Right lobe of liver (tissue), 6 donors: ENCODE measurements around the gene SMIM3. TPM values are rescaled to one million over a fixed set of nuclear protein-coding genes. Genes with fewer than 3 reads are reported as not detected.

Experiments used
- ATAC-seq, 4 donors: fragments of 200-7000 bp; cut with Tn5 transposase; one replicate each; pipeline ENCODE4 v1.9.1; 2020; ENCODE audit warnings: mild to moderate bottlenecking in 4 of 4, moderate library complexity in 4 of 4
- DNase-seq, 3 donors: peaks; one replicate each; pipeline ENCODE4 v3.0.0-alpha.2; 2020
- H3K27ac ChIP-seq, 3 donors: fragments of 200-600 bp; one replicate each; pipeline ENCODE4 v1.8.0; 2022
- H3K27me3 ChIP-seq, 2 donors: fragments of 200-600 bp; one replicate each; pipeline ENCODE4 v1.8.0; 2022
- H3K36me3 ChIP-seq, 4 donors: fragments of 200-600 bp; sonication (generic) in 1 of 4; one replicate each; pipeline versions ENCODE4 v1.5.1 to v1.8.0; 2017 to 2022; ENCODE audit warnings: control low read depth in 1 of 4
- H3K4me1 ChIP-seq, 4 donors: fragments of 200-600 bp; sonication (generic) in 1 of 4; one replicate each; pipeline versions ENCODE4 v1.5.1 to v1.8.0; 2017 to 2022; ENCODE audit warnings: control low read depth in 1 of 4
- H3K4me3 ChIP-seq, 3 donors: fragments of 200-600 bp; one replicate each; pipeline ENCODE4 v1.8.0; 2022
- H3K9me3 ChIP-seq, 4 donors: fragments of 200-600 bp; sonication (generic) in 1 of 4; one replicate each; pipeline versions ENCODE4 v1.5.1 to v1.8.0; 2017 to 2022; ENCODE audit warnings: control low read depth in 1 of 4
- POLR2A ChIP-seq: fragments of 450-650 bp; IDR thresholded peaks from one replicate; pipeline ENCODE4 v1.6.1; 2017; ENCODE audit warnings: antibody characterized with exemption, mild to moderate bottlenecking
- WGBS: methylation state at CpG from one replicate; pipeline ENCODE4 v1.1.6; 2018; ENCODE audit warnings: low coverage, low lambda C conversion rate; ENCODE audit not compliant: insufficient coverage; ENCODE audit errors: missing lambda C conversion rate; 5-methylcytosine and 5-hydroxymethylcytosine counted together
- intact Hi-C, 2 donors: fragments of 100-400 bp; cut with DNase I; formaldehyde crosslinking; loops; one replicate each; pipeline versions ENCODE4 v1.11.2 to v1.14.1; 2022
- long read RNA-seq: library from polyadenylated mRNA; unstranded; transcript quantifications from one replicate; pipeline ENCODE4 v2.0.0, GENCODE V29; 2019
- total RNA-seq, 6 experiments: library from RNA; depleted of rRNA in 2 of 6; stranded (reverse); fragments of >200 nt in 2 of 6; fragmentation: NEBNext Ultra II Directional in 3 of 6; extraction: Animal tissue kit (Norgen Biotek cat#: 25700) in 3 of 6; gene quantifications; one replicate each; pipeline versions ENCODE4 v1.1.0 to v1.2.4, GENCODE V29; 2016 to 2023
- TF ChIP-seq, protein P1 (sequence below), 4 donors: fragments of 200-600 bp in 3 of 4; fragments of 450-650 bp in 1 of 4; IDR thresholded peaks; one replicate each; pipeline versions ENCODE4 v1.5.1 to v1.8.0; 2016 to 2022; ENCODE audit warnings: antibody characterized with exemption in 4 of 4, mild to moderate bottlenecking in 2 of 4
- donor health status: DM: no; HTN: yes; CAD: no.
- donor health status: DM: no; HTN: no; CAD: no.
- donor health status: DM: no; HTN: no; CAD: no.
- donor health status: DM: no; HTN: yes; CAD: no.
- donor health status: DM: no; HTN: yes; CAD: no.

The SMIM3 gene, protein sequence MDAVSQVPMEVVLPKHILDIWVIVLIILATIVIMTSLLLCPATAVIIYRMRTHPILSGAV
- total RNA-seq = 1 to 10 TPM; 1.3 to 8.7 (median 3.6) TPM
- long read RNA-seq = 0 reads

DNA sequence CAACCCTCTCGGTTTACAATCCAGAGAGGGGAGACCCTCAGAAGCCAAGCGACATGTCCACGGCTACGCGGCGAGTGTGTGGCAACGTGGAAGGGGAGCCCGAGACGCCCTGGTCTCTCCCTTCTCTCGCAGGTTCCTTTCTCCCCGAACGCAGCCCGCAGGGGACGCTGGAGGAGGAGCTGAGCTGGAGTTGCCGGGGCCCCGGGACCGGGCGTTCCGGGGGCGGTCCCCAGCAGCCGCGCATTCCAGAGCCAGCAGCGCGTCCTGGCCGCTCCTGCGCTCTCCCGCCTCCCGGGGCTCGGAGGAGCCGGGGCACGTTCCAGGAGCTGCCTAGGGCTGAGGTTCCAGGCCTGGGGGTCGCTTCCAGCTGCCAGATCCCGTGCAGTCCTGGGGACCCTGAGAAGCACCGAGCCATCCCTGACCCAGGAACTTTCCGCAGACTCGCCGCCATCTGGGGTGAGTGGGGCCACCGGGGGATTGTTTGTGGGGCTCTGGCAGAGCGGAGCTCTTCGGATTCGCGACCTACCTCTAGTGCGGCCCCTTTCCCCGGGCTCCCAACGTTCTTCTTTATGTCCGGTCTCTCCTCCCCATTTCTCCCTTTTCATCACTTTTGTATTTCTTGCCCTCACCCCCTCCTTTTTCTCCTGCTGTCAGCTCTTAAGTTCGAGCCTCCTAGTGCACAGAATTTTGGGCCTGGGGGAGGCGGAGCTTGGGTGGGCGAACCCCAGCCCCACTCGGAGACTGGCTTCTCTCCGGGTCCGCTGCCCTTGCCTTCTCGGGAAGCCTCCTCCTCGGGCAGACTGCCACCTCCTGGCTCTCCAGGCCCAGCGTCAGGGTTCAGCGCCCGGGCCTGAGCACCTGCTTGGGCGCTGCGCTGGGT, at the start of gene SMIM3:
Gene SMIM3 (plus strand): TSS at position 241 of the 880 bp plus-strand sequence. CDS start 16,684 bp downstream, outside the sequence.
- peak; percentile 84 to 87 (median 87) for DNase-seq
- Histone ChIP-seq H3K9me3 (no peaks in the 10 kb centered on the region), H3K4me3 (peak within 1 kb of the TSS; percentile 69 to 81 (median 73)), H3K36me3 (no peaks in the 10 kb centered on the region), H3K27me3 (no peaks in the 10 kb centered on the region), H3K4me1 (peaks cover 0 to 6% (median 0%) of the 10 kb centered on the region in 4 donors), H3K27ac (peak within 1 kb of the TSS; percentile 65 to 90 (median 71))
- TF ChIP-seq, protein P1, sequence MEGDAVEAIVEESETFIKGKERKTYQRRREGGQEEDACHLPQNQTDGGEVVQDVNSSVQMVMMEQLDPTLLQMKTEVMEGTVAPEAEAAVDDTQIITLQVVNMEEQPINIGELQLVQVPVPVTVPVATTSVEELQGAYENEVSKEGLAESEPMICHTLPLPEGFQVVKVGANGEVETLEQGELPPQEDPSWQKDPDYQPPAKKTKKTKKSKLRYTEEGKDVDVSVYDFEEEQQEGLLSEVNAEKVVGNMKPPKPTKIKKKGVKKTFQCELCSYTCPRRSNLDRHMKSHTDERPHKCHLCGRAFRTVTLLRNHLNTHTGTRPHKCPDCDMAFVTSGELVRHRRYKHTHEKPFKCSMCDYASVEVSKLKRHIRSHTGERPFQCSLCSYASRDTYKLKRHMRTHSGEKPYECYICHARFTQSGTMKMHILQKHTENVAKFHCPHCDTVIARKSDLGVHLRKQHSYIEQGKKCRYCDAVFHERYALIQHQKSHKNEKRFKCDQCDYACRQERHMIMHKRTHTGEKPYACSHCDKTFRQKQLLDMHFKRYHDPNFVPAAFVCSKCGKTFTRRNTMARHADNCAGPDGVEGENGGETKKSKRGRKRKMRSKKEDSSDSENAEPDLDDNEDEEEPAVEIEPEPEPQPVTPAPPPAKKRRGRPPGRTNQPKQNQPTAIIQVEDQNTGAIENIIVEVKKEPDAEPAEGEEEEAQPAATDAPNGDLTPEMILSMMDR (IDR thresholded peaks at IDR 0.05) = peak; percentile 37 to 54 (median 48)
- TF ChIP-seq POLR2A = peak; percentile 76
- intact Hi-C loops = no loop called here
- under 1% methylated on average over 25 of the region's 59 CpGs for WGBS
- peak; percentile 87 to 92 (median 90) for ATAC-seq

- intact Hi-C loops = no loop called here
- TF ChIP-seq, protein P1 (IDR thresholded peaks at IDR 0.05) = no peak
- no peak for TF ChIP-seq POLR2A
- DNase-seq = no peak
- no peaks in the 10 kb centered on the region for H3K4me1 ChIP-seq
- WGBS = 96% methylated on average over 4 of the region's 4 CpGs
- no peak overlapping the region for H3K27ac ChIP-seq
- no peak for ATAC-seq
- peaks cover 0 to 73% (median 33%) of the 10 kb centered on the region in 4 donors for H3K36me3 ChIP-seq
- no peak overlapping the region for H3K4me3 ChIP-seq
- no peaks in the 10 kb centered on the region for H3K9me3 ChIP-seq
- H3K27me3 ChIP-seq = no peaks in the 10 kb centered on the region
Measured at GRCh38 chr5:150729859-150730258, 48.7 kb upstream of the SMIM3 start.

DNA sequence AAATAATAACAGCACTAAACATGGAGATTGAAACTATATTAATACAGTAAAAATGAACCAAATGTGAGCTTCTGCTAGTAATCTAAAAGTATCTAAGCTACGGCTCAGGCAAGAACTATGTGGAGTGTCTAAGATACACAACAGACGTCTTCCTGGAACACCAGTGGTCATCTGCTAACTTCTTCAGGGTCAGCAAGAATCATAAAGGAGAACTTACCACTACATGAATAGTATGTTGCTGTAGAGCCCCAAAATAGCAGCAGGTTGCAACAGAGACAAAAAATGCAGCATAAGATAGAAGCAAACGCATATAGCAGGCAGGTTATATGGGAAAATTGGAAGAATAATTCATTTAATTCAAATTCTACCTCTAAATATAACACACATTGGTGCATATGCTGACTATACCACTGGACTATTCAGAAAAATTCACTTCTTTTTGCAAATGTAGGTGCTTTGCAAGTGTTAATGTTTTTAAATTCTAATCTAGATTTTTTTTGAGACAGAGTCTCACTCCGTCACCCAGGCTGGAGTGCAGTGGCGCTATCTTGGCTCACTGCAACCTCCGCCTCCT, 46.8 kb upstream of the SMIM3 start:
- H3K27me3 ChIP-seq = no peaks in the 10 kb centered on the region
- peak overlapping the region in 1 of 3 donors; percentile 9 for H3K27ac ChIP-seq
- intact Hi-C loops = no loop called here
- ATAC-seq (peak; percentile 38 to 73 (median 68)), DNase-seq (no peak)
- no peak for TF ChIP-seq POLR2A
- TF ChIP-seq, protein P1 (IDR thresholded peaks at IDR 0.05) = no peak
- H3K36me3 ChIP-seq = peaks cover 0 to 67% (median 30%) of the 10 kb centered on the region in 4 donors
- H3K4me3 ChIP-seq = no peak overlapping the region
- H3K9me3 ChIP-seq = no peaks in the 10 kb centered on the region
- no peaks in the 10 kb centered on the region for H3K4me1 ChIP-seq
- WGBS = 69% methylated on average over 6 of the region's 6 CpGs

GRCh38 chr5:150734579-150735384, 43.8 kb upstream of the SMIM3 start:
- no peak for TF ChIP-seq POLR2A
- TF ChIP-seq, protein P1 (IDR thresholded peaks at IDR 0.05) = no peak
- ATAC-seq (peak; percentile 67 to 83 (median 72)), DNase-seq (peak; percentile 53 to 70 (median 63))
- intact Hi-C loops = no loop called here
- 35% methylated on average over 2 of the region's 7 CpGs for WGBS
- H3K4me3 ChIP-seq = no peak overlapping the region
- H3K27ac ChIP-seq = peak overlapping the region in 2 of 3 donors; percentile 39
- H3K36me3 ChIP-seq = peaks cover 0 to 43% (median 25%) of the 10 kb centered on the region in 4 donors
- no peaks in the 10 kb centered on the region for H3K4me1 ChIP-seq
- no peaks in the 10 kb centered on the region for H3K9me3 ChIP-seq
- no peaks in the 10 kb centered on the region for H3K27me3 ChIP-seq
